HG02884 (cell line): ENCODE measurements around the gene UHRF2.
A peak's percentile ranks its signal among the peaks of the same experiment; 100 is the strongest.
"Not testable (repeated sequence)": the region's sequence is repeated elsewhere in the genome, so short reads cannot be mapped to it uniquely, and the experiment has no call there.

ENCODE experiments used
- ATAC-seq: cut with Tn5 transposase; IDR thresholded peaks from one replicate; pipeline ENCODE4 v1.9.1; 2021; ENCODE audit warnings: mild to moderate bottlenecking, moderate library complexity; ENCODE audit not compliant: unreplicated experiment

Gene UHRF2

GRCh38 chr9:6426117-6426516 is 13.1 kb downstream of the UHRF2 start:
- ATAC-seq: no peak

GRCh38 chr9:6428940-6429889 is 16.2 kb downstream of the UHRF2 start:
- ATAC-seq: peak; percentile 90

GRCh38 chr9:6431038-6431437 is 18.0 kb downstream of the UHRF2 start:
- no peak for ATAC-seq

GRCh38 chr9:6433410-6433809 is 20.4 kb downstream of the UHRF2 start:
- no peak for ATAC-seq

- ATAC-seq: no peak
These were observed 26.2 kb downstream of the UHRF2 start for GRCh38 chr9:6439051-6439703.

- ATAC-seq: no peak
These were observed 27.4 kb downstream of the UHRF2 start for GRCh38 chr9:6440405-6440804.

- ATAC-seq: no peak
These were observed 28.3 kb downstream of the UHRF2 start for GRCh38 chr9:6441269-6441668.

GRCh38 chr9:6443661-6444060 is 30.7 kb downstream of the UHRF2 start:
- no peak for ATAC-seq

GRCh38 chr9:6444128-6444527 is 31.1 kb downstream of the UHRF2 start:
- ATAC-seq: no peak

GRCh38 chr9:6449086-6449485 is 36.1 kb downstream of the UHRF2 start:
- ATAC-seq: no peak

GRCh38 chr9:6449645-6450044 is 36.6 kb downstream of the UHRF2 start:
- no peak for ATAC-seq

GRCh38 chr9:6450641-6451375 is 37.8 kb downstream of the UHRF2 start:
- no peak for ATAC-seq

- ATAC-seq: not testable (repeated sequence)
These were observed 42.3 kb downstream of the UHRF2 start for GRCh38 chr9:6455292-6455691.

GRCh38 chr9:6458704-6459103 is 45.7 kb downstream of the UHRF2 start:
- not testable (repeated sequence) for ATAC-seq

- no peak for ATAC-seq
These were observed 46.7 kb downstream of the UHRF2 start for GRCh38 chr9:6459718-6460117.

GRCh38 chr9:6460189-6460768 is 47.3 kb downstream of the UHRF2 start:
- ATAC-seq: no peak

- ATAC-seq: no peak
These were observed 48.6 kb downstream of the UHRF2 start for GRCh38 chr9:6461619-6462018.

- no peak for ATAC-seq
These were observed 54.1 kb downstream of the UHRF2 start for GRCh38 chr9:6467006-6467625.

- no peak for ATAC-seq
These were observed 58.3 kb downstream of the UHRF2 start for GRCh38 chr9:6471231-6471850.

- no peak for ATAC-seq
These were observed 60.2 kb downstream of the UHRF2 start for GRCh38 chr9:6473151-6473550.
